GM19438 (cell line): ENCODE results near the gene CHRNA4.
"Not testable (repeated sequence)": the region's sequence is repeated elsewhere in the genome, so short reads cannot be mapped to it uniquely, and the experiment has no call there.

Experiments
- ATAC-seq: cut with Tn5 transposase; IDR thresholded peaks from one replicate; pipeline ENCODE4 v1.9.1; 2021; ENCODE audit warnings: low read depth; ENCODE audit not compliant: unreplicated experiment

The CHRNA4 gene

DNA sequence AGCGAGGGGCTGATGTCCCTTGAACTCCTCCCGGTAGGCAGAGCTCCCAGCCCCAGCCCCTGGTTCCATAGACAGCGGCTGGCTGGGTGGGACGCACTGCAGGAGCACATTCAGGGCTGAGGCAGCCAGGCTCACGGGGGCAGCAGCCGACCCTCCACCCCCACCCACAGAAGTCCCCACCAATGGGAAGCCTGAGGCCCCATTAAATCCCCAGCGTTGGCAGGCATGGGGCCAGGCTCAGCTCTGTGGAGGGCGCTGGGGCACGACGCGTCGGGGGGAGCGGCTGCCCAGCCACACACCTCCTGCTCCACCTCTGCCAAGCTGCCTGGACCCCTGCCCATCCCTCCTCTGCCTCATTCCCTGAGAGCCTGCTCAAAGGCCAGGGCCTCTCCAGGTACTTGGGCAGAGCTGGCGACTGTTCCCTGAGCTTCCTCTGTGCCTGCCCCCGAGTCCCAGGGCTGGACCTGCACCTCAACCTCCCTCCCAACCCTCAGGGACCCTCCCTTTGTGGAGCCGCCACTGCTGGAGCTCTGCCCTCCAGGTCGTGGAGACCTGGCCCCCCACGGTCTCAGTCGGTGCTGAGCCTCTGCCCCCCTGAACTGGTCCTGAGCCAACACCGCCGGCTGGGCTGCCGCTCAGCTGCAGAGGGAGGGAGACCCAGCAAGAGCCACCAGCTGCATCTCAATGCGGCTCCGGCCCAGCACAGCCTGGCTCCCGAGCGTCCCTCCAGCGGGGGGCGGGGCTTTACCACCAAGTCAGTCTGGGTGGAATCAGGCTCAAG is 9.1 kb downstream of the CHRNA4 start:
- no peak for ATAC-seq

DNA sequence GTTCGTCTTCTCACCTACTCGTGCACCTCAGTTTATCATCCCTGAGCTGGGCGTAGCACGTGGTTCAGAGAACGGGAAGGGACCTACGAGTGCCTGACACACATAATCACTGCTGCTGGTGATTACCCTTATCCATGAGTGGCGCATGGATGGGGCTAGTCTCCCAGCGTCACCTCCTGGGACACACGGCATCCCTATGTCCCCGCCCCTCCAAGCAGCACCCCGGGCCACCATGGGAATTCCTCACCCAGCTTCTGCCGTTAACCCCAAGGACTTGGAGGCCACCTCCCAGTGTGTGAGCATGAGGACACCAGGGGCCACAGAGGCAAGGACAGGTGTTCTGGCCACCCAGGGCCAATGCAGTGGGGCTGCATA is 9.8 kb downstream of the CHRNA4 start:
- ATAC-seq, result no peak

DNA sequence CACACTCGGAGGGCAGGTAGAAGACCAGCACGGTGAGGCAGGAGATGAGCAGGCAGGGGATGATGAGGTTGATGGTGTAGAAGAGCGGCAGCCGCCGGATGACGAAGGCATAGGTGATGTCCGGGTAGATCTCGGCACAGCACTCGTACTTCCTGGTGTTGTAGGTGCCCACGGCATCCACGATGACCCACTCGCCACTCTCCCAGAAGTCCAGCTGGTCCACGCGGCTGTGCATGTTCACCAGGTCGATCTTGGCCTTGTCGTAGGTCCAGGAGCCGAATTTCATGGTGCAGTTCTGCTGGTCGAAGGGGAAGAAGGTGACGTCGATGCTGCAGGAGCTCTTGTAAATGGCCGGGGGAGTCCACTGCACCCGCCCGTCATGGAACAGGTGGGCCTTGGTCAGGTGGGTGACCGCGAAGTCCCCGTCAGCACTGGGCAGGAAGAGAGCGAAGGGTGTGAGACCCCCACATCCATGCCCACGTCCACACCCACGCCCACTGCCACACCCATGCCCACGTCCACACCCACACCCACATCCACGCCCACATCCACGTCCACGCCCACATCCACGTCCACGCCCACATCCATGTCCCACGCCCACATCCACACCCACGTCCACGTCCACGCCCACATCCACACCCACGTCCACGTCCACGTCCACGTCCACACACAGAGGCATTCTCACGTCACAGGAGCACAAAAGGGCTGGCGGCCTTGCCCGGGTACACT is 10.4 kb downstream of the CHRNA4 start:
- no peak for ATAC-seq

DNA sequence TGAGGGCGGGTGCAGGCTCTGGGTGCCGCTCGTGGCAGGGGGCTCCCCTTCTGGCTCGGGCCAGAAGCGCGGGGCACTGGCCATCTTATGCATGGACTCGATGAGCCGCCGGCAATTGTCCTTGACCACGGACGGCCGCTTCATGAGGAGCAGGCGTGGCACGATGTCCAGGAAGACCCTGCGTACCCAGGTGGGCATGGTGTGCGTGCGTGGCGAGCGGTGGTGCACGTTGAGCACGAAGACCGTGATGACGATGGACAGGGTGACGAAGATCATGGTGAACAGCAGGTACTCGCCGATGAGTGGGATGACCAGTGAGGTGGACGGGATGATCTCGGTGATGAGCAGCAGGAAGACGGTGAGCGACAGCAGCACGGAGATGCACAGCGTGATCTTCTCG is 11.0 kb downstream of the CHRNA4 start:
- no peak for ATAC-seq

DNA sequence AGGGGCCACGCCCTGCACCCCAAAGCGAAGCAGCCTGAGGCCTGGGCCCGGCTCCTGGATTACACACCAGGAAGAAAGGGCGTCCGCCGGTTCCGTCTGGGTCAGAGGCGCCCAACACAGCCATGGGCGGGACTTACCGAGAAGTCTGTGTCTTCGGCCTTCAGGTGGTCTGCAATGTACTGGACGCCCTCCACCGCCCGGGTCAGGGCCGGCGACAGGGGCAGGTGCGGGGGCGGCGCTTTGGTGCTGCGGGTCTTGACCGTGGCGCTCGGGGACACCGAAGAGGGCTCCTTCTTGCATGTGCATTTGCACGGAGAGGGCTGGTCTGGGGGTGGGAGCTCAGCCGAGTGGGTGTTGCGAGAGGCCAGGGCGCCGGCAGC is 11.6 kb downstream of the CHRNA4 start:
- no peak for ATAC-seq

DNA sequence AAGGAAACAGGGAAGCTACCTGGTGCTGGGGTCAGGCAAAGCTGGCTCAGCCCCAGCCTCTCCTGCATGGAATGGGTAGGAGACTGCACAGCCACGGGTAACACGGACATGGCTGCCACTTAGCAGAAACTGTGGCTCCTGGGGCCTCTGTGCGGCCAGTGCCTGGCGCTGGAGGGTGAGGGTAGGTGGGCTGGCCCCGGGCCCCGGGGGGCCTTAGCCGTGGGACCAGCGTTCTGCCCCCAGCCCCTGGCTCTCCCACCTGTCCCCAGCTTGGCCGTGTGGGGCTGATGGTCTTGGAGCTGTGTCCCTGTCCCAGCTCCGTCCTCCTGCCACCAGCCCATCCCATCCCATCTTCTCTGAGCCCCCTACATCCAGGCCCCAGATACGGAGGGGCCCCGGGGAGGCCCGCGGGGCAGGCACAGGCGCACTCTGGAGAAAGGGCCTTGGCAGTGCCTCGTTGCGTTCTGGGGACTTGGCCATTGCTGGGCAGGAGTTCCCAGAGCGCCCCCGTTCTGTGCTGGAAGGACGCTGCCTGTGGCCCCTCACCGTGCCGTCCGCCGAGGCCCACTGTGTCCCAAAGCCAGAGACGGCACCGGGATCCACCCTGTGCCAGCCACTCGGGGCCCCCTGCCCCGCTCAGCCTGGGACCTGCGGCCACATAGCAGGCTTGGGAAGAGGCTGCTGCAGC is 12.2 kb downstream of the CHRNA4 start:
- no peak for ATAC-seq

DNA sequence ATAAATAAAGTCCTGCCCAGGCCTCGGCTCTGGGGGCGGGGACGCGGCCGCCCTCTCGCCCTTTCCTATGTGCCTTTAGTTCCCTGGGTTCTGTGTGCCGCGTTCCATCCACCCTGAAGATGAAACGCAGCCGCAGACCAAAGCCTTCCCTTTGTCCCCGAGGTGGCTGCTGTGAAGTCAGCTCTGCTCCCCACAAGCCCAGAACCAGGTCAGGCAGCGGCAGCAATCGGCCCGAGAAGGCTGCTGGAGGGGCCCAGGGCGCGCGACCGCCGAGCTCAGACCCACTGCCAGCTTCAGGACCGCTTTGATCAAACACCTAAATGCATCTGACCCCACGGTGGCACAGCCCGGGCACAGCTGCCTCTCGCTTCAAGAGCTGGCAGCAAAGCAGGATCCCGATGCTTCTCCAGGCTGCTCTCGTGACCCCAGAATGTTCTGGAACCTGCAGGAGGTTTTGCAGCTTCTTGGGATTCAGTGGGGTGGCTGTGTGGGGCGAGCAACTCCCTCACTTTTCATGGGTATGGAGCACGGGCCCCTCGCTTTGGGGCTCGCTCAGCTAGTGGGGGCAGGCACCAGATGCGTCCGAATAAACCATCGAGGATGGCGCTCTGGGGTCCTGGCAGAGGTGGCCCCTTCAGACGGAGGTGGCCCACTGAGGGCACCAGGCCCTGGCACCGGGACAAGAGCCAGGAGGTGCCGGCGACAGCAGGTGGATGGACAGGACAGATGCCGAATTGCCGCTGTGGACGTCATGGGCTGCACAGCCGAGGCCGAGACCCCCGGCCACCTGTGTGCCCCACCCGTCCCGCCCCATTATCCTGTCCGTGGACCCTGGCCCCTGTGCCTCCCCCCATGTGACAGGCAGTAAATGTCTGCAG is 13.0 kb downstream of the CHRNA4 start:
- no peak for ATAC-seq

DNA sequence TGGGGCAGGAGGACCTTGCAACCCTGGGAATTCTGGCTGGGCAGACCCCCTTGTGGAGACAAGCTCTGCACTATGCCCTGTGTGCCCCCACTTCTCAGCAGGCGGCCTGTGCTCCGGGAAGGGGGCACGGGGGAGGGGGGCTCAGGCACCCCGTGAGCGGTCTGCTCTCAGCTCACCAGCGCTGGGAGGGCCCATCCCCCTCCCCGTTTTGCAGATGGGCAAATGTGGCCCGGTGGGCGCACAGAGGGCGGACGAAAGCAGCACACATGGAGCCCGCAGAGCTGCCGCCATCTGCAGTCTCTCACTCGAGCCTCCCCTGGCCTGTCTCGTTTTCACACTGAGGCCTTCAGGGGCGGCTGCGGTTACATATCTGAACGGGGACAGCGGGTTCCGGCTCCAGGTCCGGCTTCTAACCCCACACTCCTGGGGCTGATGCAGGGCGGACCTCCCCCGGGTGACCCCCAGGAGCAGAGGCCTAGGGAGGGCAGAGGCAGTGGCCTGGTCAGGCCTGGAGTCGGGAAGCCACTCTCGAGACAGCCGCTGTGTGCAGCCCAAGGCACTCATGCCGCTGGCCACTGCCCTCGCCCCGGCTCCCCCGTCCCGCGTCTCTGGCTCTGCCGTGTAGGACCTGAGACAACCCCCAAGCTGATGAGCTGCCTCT is 13.9 kb downstream of the CHRNA4 start:
- no peak for ATAC-seq

DNA sequence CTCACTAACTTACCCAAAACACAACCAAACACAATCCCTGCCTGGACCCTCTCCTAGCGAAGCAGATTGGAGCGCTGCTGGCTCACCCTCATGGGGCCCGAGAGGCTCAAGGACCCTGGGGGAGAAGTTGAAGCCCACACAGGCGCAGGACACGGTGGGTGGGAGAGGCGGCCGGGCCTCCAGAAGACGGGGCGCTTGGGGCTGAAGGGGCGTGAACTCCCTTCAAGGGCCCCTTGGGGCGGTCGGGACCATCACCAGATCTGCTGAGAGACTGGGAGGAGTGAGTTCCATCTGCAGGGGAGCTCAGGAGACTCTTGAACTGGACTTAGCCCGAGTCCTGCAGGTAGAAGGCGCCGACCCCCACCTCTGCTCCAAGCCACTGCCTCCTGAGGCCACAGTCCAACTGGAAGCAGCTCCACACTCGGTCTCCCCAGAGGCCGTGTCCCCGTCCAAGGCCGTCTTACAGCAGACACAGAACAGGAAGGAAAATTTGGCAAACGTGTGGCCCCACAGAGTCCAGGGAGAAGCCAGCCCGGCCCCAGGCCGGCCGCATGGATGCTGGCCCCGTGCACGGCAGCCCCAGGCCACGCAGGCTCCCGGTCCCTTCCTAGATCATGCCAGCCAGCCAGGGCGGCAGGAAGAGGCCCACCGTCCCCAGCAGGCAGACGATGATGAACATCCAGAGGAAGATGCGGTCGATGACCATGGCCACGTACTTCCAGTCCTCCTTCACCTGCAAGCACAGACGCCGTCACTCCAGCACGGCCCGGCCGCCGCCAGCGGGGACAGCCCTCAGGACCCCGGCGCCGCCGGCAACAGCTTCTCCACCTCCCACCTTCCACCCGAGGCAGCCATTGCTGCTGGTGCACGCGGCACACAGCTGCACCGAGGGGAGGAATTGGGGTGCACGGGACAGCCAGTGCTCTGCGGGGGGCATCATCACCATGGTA is 14.7 kb downstream of the CHRNA4 start:
- no peak for ATAC-seq

DNA sequence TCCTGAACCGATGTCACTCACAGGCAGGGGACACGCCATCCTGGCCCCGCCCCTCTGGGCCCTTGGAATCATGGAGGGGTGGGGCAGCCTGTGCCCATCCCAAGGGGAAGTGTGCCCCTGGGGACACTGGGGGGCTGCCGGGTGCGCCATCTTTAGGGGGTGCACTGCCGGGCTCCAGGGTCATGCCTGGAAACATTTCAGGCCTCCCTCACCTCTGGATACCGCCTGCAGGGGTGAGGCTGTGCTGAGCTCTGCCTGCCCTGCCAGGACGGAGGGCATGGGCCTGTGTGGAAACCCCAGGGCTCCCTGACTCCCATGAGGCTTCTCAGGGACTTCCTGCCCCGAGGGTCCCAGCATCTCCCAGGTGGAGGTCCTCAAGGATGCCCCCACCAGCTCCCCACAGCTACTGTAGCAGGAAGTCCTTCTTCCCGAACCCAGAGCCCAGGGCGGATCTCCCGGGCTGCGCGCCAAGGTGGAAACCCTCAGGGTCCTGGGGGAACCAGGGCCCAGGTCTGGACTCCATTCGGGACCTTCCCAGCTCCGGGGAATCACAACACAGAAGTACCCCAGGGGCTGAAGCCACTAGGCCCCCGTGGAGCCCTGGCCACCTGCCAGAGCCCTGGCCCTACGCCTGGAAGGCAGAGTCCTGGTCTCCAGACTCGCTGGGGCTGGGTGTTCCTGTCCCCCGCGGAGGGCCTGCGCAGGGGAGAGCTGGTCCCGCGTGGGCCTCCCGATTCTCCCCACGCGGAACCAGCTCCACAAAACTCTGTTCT is 15.6 kb downstream of the CHRNA4 start:
- ATAC-seq, result no peak

DNA sequence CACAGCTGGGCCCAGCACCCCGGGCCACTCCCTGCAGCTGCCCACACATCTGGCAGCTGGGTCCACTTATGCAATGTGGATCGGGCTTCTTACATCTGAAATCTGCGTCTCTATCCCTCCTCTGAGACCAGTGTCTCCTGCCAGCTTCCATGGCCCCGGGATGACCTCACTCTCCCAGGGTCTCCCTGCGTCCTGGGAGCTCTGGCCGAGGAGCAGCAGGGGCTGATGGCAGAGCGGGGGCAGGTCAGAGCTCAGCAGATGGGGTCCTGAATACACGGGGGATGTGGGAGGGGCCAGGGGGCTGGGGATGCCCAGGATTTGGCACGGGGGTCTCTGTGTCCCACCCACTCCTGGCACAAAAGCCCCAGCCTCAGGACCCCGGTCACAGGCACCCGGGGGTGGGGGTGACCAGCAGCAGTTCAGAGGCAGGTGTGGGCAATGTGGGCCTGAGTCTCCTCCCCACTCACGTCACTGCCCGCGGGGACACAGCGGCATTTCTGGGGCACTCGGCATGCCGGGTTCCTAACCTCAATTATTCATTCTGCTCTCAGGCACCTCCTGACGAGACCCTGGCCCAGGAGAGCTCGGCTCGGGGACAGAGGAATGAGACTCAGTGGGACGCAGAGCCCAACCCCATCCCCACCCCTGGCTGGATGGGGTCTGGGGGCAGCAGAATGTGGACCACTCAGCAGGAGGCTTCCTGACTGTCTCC is 16.4 kb downstream of the CHRNA4 start:
- ATAC-seq, result no peak

DNA sequence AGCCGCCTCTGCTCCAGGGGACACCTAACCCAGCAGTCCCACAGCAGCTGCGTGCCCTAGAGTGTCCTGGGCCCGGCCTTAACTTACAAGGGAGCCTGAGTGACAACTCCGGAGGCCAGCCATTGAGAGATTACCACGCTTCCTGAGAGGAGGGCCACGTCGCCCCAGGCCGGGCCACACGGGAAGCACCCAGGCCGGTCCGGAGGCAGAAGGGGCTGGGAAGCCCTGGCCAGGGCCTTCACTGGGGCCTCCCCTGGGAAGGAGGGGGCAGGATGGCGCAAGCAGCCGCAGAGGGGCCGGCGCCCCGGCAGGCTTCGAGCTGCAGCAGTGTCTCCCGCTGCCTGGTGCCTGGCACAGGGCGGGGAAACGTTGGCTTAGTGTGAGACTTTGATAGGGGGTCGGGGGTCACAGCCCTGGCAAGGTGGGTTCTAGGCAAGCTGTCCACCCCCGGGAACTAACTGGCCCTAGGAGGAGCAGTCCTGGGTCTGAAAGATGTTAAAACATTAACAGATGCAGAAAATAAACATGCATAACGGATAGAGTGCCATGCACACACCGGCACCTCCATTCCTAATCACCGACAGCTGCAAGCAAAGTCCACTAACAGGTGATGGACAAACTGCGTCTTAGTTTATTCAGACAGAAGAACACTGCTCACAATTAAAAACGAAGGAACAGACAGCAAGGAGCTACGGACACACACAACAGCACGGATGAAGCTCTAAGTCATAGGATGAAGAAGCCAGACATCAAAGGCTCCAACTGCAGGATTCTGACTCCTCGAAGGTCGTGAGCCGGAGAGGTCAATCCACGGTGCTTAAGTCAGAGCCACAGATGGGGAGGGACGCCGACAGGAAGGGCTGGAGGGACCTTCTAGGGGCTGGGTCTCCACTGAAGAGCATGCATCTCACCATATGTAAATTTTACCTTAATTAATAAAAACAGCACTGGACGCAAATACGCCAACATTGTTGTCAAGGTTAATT is 17.4 kb downstream of the CHRNA4 start:
- no peak for ATAC-seq

DNA sequence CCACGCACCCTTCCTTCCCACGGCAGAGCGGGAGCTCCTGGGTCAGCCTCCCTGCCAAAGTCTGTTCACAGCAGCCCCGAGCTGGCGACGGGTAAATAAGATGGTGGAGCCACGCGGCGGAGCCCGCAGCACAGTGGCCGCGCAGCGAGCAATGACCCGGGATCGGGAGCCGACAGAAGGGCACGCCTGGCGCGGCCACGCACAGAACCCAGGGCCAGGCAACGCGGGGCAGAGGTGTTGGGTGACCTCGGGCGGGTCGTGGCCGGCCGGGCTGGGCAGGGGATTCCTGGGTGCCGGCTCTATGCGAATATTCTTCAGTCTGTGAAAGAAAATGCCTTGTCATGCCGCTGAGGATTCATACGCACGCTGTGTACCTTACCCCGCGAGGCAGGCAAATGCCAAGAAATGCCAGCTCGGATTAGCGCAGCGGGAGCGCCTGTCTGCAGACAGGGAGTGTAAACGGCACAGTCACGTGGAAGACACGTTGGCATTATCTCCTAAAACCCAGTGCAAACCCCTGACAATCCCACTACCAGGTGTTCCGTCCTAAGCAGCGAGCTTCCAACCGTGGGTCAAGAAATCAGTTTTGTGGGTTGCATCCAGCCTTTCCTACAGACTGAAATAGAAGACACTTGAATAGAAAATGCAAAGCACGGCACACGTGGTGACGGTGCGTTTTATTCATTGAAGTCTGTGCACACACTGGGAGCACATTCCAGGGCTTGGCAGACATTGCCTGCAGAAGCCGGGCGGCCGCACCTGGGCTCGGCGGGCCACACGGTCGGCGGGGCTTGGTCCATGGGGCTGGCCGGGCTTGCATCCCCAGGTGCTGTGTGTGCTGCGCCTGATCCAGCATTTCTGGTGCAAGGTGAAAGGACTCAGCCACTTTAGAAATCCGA is 18.3 kb downstream of the CHRNA4 start:
- ATAC-seq, result no peak

DNA sequence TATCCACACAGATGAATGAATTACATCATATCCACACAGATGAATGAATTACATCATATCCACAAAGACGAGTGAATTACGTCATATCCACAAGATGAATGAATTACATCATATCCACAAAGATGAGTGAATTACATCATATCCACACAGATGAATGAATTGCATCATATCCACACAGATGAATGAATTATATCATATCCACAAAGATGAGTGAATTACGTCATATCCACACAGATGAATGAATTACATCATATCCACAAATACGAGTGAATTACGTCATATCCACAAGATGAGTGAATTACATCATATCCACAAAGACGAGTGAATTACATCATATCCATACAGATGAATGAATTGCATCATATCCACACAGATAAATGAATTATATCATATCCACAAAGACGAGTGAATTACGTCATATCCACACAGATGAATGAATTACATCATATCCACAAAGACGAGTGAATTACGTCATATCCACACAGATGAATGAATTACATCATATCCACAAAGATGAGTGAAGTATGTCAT is 20.9 kb downstream of the CHRNA4 start:
- not testable (repeated sequence) for ATAC-seq
